CD14-positive monocyte (primary cell): ENCODE data around the gene S100A6. TPM values are rescaled to one million over a fixed set of nuclear protein-coding genes. Genes with fewer than 3 reads are reported as not detected.

Experiments
- DNase-seq, 3 donors: peaks; one replicate each; pipeline ENCODE4 v3.0.0-alpha.2; 2011 to 2022
- H2AFZ ChIP-seq: 2 replicates; pipeline ENCODE4 v1.6.0; 2012; ENCODE audit warnings: mild to moderate bottlenecking, low read depth, low read length, inconsistent platforms; ENCODE audit not compliant: insufficient read depth, poor library complexity, severe bottlenecking
- H3K27ac ChIP-seq, 2 donors: 1 replicate in 1 of 2; 2 replicates in 1 of 2; pipeline ENCODE4 v1.5.1; 2012 to 2013; ENCODE audit warnings: low read length in 2 of 2, control low read depth in 1 of 2, inconsistent platforms in 1 of 2, low read depth in 1 of 2, mild to moderate bottlenecking in 1 of 2
- H3K27me3 ChIP-seq, 2 donors: one replicate each; pipeline versions ENCODE4 v1.6.0 to v1.6.1; 2011 to 2013; ENCODE audit warnings: low read length in 2 of 2; ENCODE audit not compliant: control insufficient read depth in 2 of 2, insufficient read depth in 2 of 2
- H3K36me3 ChIP-seq, 2 donors: replicated peaks in 1 of 2; 1 replicate in 1 of 2; 2 replicates in 1 of 2; pipeline versions ENCODE4 v1.5.1 to v1.6.1; 2012 to 2013; ENCODE audit warnings: low read length in 2 of 2, control low read depth in 1 of 2, inconsistent platforms in 1 of 2, mild to moderate bottlenecking in 1 of 2; ENCODE audit not compliant: insufficient read depth in 2 of 2, control insufficient read depth in 1 of 2
- H3K4me1 ChIP-seq, 2 donors: 1 replicate in 1 of 2; 2 replicates in 1 of 2; pipeline versions ENCODE4 v1.5.1 to v1.6.1; 2012 to 2013; ENCODE audit warnings: low read length in 2 of 2, control low read depth in 1 of 2, inconsistent platforms in 1 of 2, mild to moderate bottlenecking in 1 of 2, moderate library complexity in 1 of 2; ENCODE audit not compliant: insufficient read depth in 2 of 2, control insufficient read depth in 1 of 2
- H3K4me2 ChIP-seq: replicated peaks from 2 replicates; pipeline ENCODE3; 2012; ENCODE audit warnings: low read length, moderate library complexity, mild to moderate bottlenecking; ENCODE audit not compliant: poor library complexity, severe bottlenecking; ENCODE audit errors: extremely low read depth
- H3K4me3 ChIP-seq, 3 experiments: fragments of 200-600 bp in 1 of 3; sonication (generic) in 1 of 3; replicated peaks in 1 of 3; 1 replicate in 2 of 3; 2 replicates in 1 of 3; pipeline ENCODE4 v1.5.1; 2011 to 2013; ENCODE audit warnings: low read length in 3 of 3, mild to moderate bottlenecking in 3 of 3, control low read depth in 2 of 3, low read depth in 2 of 3, inconsistent platforms in 1 of 3, moderate library complexity in 1 of 3
- H3K79me2 ChIP-seq: 2 replicates; pipeline ENCODE4 v1.6.0; 2012; ENCODE audit warnings: mild to moderate bottlenecking, control low read depth, inconsistent platforms, low read length, moderate library complexity; ENCODE audit not compliant: insufficient read depth
- H3K9ac ChIP-seq: 2 replicates; pipeline ENCODE4 v1.6.0; 2017; ENCODE audit warnings: low read length, mild to moderate bottlenecking; ENCODE audit not compliant: insufficient read depth, poor library complexity, severe bottlenecking
- H3K9me3 ChIP-seq, 2 donors: replicated peaks in 1 of 2; 1 replicate in 1 of 2; 2 replicates in 1 of 2; pipeline versions ENCODE4 v1.5.1 to v1.6.1; 2012 to 2013; ENCODE audit warnings: low read length in 2 of 2, control low read depth in 1 of 2; ENCODE audit not compliant: control insufficient read depth in 1 of 2, insufficient read depth in 1 of 2
- H4K20me1 ChIP-seq: 2 replicates; pipeline ENCODE4 v1.6.0; 2012; ENCODE audit warnings: mild to moderate bottlenecking, low read length, control low read depth, moderate library complexity; ENCODE audit not compliant: insufficient read depth
- H3K27ac Mint-ChIP-seq, 7 donors: one replicate each; pipeline ENCODE4 v1.8.0; 2020; ENCODE audit warnings: mild to moderate bottlenecking in 7 of 7, mixed read lengths in 7 of 7, moderate library complexity in 6 of 7, inconsistent platforms in 2 of 7
- H3K27me3 Mint-ChIP-seq, 3 donors: one replicate each; pipeline ENCODE4 v1.8.0; 2021 to 2022; ENCODE audit warnings: low read depth in 3 of 3, mild to moderate bottlenecking in 3 of 3, mixed read lengths in 3 of 3, moderate library complexity in 3 of 3, inconsistent platforms in 1 of 3
- H3K36me3 Mint-ChIP-seq, 2 donors: one replicate each; pipeline ENCODE4 v1.8.0; 2020; ENCODE audit warnings: mixed read lengths in 2 of 2, inconsistent platforms in 1 of 2, mild to moderate bottlenecking in 1 of 2
- H3K4me1 Mint-ChIP-seq: one replicate; pipeline ENCODE4 v1.8.0; 2020; ENCODE audit warnings: mild to moderate bottlenecking, mixed read lengths
- H3K4me3 Mint-ChIP-seq, 2 donors: one replicate each; pipeline ENCODE4 v1.8.0; 2020; ENCODE audit warnings: mild to moderate bottlenecking in 2 of 2, mixed read lengths in 2 of 2, moderate library complexity in 1 of 2
- H3K9me3 Mint-ChIP-seq, 7 donors: one replicate each; pipeline ENCODE4 v1.8.0; 2020 to 2022; ENCODE audit warnings: mixed read lengths in 7 of 7, mild to moderate bottlenecking in 6 of 7, moderate library complexity in 6 of 7, inconsistent platforms in 2 of 7
- WGBS: methylation state at CpG from one replicate; pipeline ENCODE4 v1.1.5; 2013; ENCODE audit warnings: missing lambda C conversion rate; ENCODE audit not compliant: insufficient coverage; 5-methylcytosine and 5-hydroxymethylcytosine counted together
- intact Hi-C, 2 donors: fragments of 100-400 bp; cut with micrococcal nuclease; formaldehyde crosslinking; loops; one replicate each; pipeline versions ENCODE4 v1.15.0 to v1.15.1; 2023
- polyA plus RNA-seq, 3 donors: library from polyadenylated mRNA; depleted of rRNA in 1 of 3; unstranded in 2 of 3; stranded (reverse) in 1 of 3; fragments of 300-500 nt in 2 of 3; fragments of >200 nt in 1 of 3; fragmentation: Illumina TruSeq in 2 of 3; gene quantifications; 1 replicate in 2 of 3; 2 replicates in 1 of 3; pipeline ENCODE4 v1.2.3, GENCODE V29; 2012 to 2021
- TF ChIP-seq, protein P1 (sequence below): fragments of 200-600 bp; IDR thresholded peaks from one replicate; pipeline ENCODE4 v1.8.0; 2022; ENCODE audit warnings: antibody characterized with exemption, mild to moderate bottlenecking

The S100A6 gene
- polyA plus RNA-seq, 3 donors: 1,242 to 5,004 (median 4,414) TPM

DNA sequence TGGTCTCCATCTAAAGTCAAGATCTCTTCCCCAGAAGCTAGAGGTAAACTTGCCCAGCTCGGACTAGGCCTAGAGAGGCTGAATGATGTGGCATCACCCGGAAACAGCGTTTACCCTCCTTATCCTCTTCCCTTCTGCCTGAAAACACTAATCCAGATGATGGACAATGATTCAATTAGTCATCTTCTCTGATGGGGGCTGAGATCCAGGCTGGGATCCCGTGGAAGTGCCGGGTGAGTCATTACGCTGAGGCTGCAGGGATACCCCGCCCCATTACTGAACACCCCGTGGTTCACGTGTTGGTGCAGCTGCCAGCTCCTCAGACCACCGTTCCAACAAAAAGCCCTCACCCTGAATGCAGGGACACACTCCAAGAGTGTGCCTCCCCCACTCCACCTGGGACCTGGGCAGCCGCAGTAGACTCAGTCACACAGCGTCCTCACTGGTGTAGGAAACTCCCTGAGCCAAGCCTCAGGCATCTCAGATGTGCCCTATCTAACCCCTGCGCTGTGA, 2.0 kb downstream of the S100A6 start:
- H3K27me3 Mint-ChIP-seq: peaks cover 0 to 2% (median 0%) of the 10 kb centered on the region in 3 donors
- peak overlapping the region; percentile 96 to 98 for H3K27ac ChIP-seq
- no peaks in the 10 kb centered on the region for H3K9me3 ChIP-seq
- peaks cover 6 to 10% of the 10 kb centered on the region in 2 donors for H3K36me3 ChIP-seq
- peaks cover 53 to 66% of the 10 kb centered on the region in 2 donors for H3K4me1 ChIP-seq
- H3K36me3 Mint-ChIP-seq: peaks cover 25 to 39% of the 10 kb centered on the region in 2 donors
- no peaks in the 10 kb centered on the region for H3K27me3 ChIP-seq
- TF ChIP-seq, protein P1, sequence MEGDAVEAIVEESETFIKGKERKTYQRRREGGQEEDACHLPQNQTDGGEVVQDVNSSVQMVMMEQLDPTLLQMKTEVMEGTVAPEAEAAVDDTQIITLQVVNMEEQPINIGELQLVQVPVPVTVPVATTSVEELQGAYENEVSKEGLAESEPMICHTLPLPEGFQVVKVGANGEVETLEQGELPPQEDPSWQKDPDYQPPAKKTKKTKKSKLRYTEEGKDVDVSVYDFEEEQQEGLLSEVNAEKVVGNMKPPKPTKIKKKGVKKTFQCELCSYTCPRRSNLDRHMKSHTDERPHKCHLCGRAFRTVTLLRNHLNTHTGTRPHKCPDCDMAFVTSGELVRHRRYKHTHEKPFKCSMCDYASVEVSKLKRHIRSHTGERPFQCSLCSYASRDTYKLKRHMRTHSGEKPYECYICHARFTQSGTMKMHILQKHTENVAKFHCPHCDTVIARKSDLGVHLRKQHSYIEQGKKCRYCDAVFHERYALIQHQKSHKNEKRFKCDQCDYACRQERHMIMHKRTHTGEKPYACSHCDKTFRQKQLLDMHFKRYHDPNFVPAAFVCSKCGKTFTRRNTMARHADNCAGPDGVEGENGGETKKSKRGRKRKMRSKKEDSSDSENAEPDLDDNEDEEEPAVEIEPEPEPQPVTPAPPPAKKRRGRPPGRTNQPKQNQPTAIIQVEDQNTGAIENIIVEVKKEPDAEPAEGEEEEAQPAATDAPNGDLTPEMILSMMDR: no peak
- H3K4me1 Mint-ChIP-seq: peaks cover 66% of the 10 kb centered on the region
- H2AFZ ChIP-seq: no peak overlapping the region
- H3K9ac ChIP-seq: peak overlapping the region; percentile 93
- intact Hi-C loops: loop anchor here (1.0 to 5.0 kb wide), 2 partner anchors 35 to 99 kb away; partner anchors contain the start of gene CHTOP (in 2 of the 2)
- peak overlapping the region; percentile 93 to 97 for H3K4me3 Mint-ChIP-seq
- peak; percentile 74 to 91 (median 75) for DNase-seq
- peak overlapping the region; percentile 98 for H3K4me2 ChIP-seq
- H3K27ac Mint-ChIP-seq: peak overlapping the region; percentile 94 to 99 (median 96)
- H3K4me3 ChIP-seq: peak overlapping the region; percentile 70 to 91 (median 84)
- 56% methylated on average over 7 of the region's 13 CpGs for WGBS
- peaks cover 44% of the 10 kb centered on the region for H3K79me2 ChIP-seq
- H3K9me3 Mint-ChIP-seq: no peaks in the 10 kb centered on the region
- H4K20me1 ChIP-seq: peaks cover 30% of the 10 kb centered on the region

DNA sequence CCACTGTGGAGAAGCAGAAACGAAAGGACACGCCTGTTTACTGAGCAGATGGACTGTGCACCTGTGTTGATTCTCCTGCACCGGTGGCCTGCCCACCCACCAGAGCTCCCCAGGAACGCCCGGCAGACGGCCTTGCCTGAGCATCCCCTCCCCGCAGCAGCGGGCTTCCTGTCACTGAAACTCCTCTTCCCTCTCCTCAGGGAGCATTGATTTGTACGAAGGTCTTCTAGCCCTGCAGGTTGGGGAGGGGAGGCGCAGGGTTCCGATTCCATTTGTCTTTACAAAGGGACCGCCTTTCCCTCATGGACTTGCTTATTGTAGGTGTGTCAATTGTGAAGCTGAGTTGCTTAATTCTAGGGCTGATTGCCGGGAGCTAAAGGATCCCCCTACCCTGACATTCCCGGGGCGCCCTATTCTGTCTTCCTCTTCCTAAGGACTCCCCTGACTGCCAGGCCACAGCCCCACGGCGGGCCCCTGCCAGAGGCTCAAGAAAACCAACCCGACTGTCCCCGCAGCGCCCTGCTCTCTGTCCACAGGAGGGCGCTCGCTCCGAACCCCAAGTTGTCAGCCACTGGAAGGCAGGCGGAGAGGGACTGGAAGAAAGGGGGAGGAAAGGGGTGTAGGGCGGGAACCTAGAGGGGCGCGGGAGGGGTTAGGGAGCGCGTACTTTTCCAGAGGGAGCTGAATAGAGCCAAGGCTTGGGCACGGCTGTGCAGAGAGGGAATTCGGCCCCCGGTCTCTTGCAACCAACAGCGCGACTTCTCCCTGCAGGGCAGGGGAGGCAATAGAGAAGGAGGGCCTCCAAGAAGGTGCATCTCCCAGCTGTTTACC, 2.8 kb downstream of the S100A6 start:
- H3K27ac Mint-ChIP-seq: peak overlapping the region; percentile 94 to 99 (median 96)
- H3K9me3 Mint-ChIP-seq: no peaks in the 10 kb centered on the region
- peak overlapping the region; percentile 98 for H3K4me2 ChIP-seq

More for the DNA sequence above, 2.8 kb downstream of the S100A6 start:
- H3K27ac ChIP-seq: peak overlapping the region; percentile 96 to 98
- DNase-seq: peak; percentile 80 to 83 (median 80)
- no peaks in the 10 kb centered on the region for H3K9me3 ChIP-seq
- H3K27me3 ChIP-seq: no peaks in the 10 kb centered on the region
- H3K4me3 Mint-ChIP-seq: peak overlapping the region; percentile 93 to 97
- H3K4me1 ChIP-seq: peaks cover 54 to 61% of the 10 kb centered on the region in 2 donors
- H2AFZ ChIP-seq: no peak overlapping the region
- H4K20me1 ChIP-seq: peaks cover 30% of the 10 kb centered on the region
- H3K36me3 Mint-ChIP-seq: peaks cover 28 to 40% of the 10 kb centered on the region in 2 donors
- H3K4me1 Mint-ChIP-seq: peaks cover 61% of the 10 kb centered on the region
- peaks cover 6 to 10% of the 10 kb centered on the region in 2 donors for H3K36me3 ChIP-seq
- TF ChIP-seq, protein P1: peak; percentile 89
- intact Hi-C loops: loop anchor here (1.0 to 5.0 kb wide), 2 partner anchors 35 to 99 kb away; partner anchors contain the start of gene CHTOP (in 2 of the 2)
- peak overlapping the region; percentile 93 for H3K9ac ChIP-seq
- peak overlapping the region; percentile 70 to 91 (median 84) for H3K4me3 ChIP-seq
- H3K79me2 ChIP-seq: peaks cover 44% of the 10 kb centered on the region
- 0% methylated on average over 6 of the region's 34 CpGs for WGBS
- peaks cover 0 to 2% (median 0%) of the 10 kb centered on the region in 3 donors for H3K27me3 Mint-ChIP-seq
